ENCODE data around the gene IVNS1ABP. TPM values are rescaled to one million over a fixed set of nuclear protein-coding genes. Genes with fewer than 3 reads are reported as not detected.

Gene IVNS1ABP
- total RNA-seq, 1 donor from 2014 or later = 70.3 TPM

- Histone ChIP-seq H3K27me3 (ENCODE audit: low read depth) (no peaks in the 10 kb centered on the region), H3K36me3 (peaks cover 17% of the 10 kb centered on the region), H3K9me3 (replicated peaks) (no peaks in the 10 kb centered on the region), H3K27ac (replicated peaks) (no peak overlapping the region), H3K4me1 (peaks cover 24% of the 10 kb centered on the region), H3K4me3 (no peak overlapping the region)
- DNase-seq = no peak
- TF ChIP-seq CTCF (IDR thresholded peaks at IDR 0.05; ENCODE audit: borderline replicate concordance) = no peak
- intact Hi-C loops (cut with micrococcal nuclease) = no loop called here
Observed at GRCh38 chr1:185291652-185292051, 25.4 kb downstream of the IVNS1ABP start.

GRCh38 chr1:185291159-185291558 lies 25.9 kb downstream of the IVNS1ABP start:
- H3K27me3 ChIP-seq (ENCODE audit: low read depth) = no peaks in the 10 kb centered on the region
- H3K36me3 ChIP-seq = peaks cover 12% of the 10 kb centered on the region
- H3K4me1 ChIP-seq = peaks cover 24% of the 10 kb centered on the region
- H3K27ac ChIP-seq (replicated peaks) = no peak overlapping the region
- DNase-seq = no peak
- TF ChIP-seq CTCF (IDR thresholded peaks at IDR 0.05; ENCODE audit: borderline replicate concordance) = no peak
- no peak overlapping the region for H3K4me3 ChIP-seq
- no peaks in the 10 kb centered on the region for H3K9me3 ChIP-seq (replicated peaks)
- intact Hi-C loops (cut with micrococcal nuclease) = no loop called here

GRCh38 chr1:185289880-185290279 lies 27.2 kb downstream of the IVNS1ABP start:
- Histone ChIP-seq H3K4me1 (peaks cover 28% of the 10 kb centered on the region), H3K27me3 (ENCODE audit: low read depth) (no peaks in the 10 kb centered on the region), H3K36me3 (peaks cover 4% of the 10 kb centered on the region), H3K4me3 (no peak overlapping the region), H3K9me3 (replicated peaks) (no peaks in the 10 kb centered on the region), H3K27ac (replicated peaks) (no peak overlapping the region)
- TF ChIP-seq CTCF (IDR thresholded peaks at IDR 0.05; ENCODE audit: borderline replicate concordance) = no peak
- intact Hi-C loops (cut with micrococcal nuclease) = no loop called here
- no peak for DNase-seq

GRCh38 chr1:185288435-185288834 lies 28.6 kb downstream of the IVNS1ABP start:
- DNase-seq = no peak
- H3K9me3 ChIP-seq (replicated peaks) = no peaks in the 10 kb centered on the region
- no peaks in the 10 kb centered on the region for H3K27me3 ChIP-seq (ENCODE audit: low read depth)
- H3K4me3 ChIP-seq = no peak overlapping the region
- intact Hi-C loops (cut with micrococcal nuclease) = no loop called here
- no peak overlapping the region for H3K27ac ChIP-seq (replicated peaks)
- no peak for TF ChIP-seq CTCF (IDR thresholded peaks at IDR 0.05; ENCODE audit: borderline replicate concordance)
- peaks cover 34% of the 10 kb centered on the region for H3K4me1 ChIP-seq
- H3K36me3 ChIP-seq = no peaks in the 10 kb centered on the region

- Histone ChIP-seq H3K36me3 (no peaks in the 10 kb centered on the region), H3K4me3 (no peak overlapping the region), H3K27me3 (ENCODE audit: low read depth) (no peaks in the 10 kb centered on the region), H3K9me3 (replicated peaks) (no peaks in the 10 kb centered on the region), H3K4me1 (peaks cover 28% of the 10 kb centered on the region), H3K27ac (replicated peaks) (no peak overlapping the region)
- TF ChIP-seq CTCF (IDR thresholded peaks at IDR 0.05; ENCODE audit: borderline replicate concordance) = no peak
- DNase-seq = no peak
- intact Hi-C loops (cut with micrococcal nuclease) = no loop called here
Observed at GRCh38 chr1:185287451-185287850, 29.6 kb downstream of the IVNS1ABP start.
